HG02884 (cell line): ENCODE results near the gene ARFGEF2.
"Not testable (repeated sequence)": the region's sequence is repeated elsewhere in the genome, so short reads cannot be mapped to it uniquely, and the experiment has no call there.

Source experiments
- ATAC-seq: cut with Tn5 transposase; IDR thresholded peaks from one replicate; pipeline ENCODE4 v1.9.1; 2021; ENCODE audit warnings: mild to moderate bottlenecking, moderate library complexity; ENCODE audit not compliant: unreplicated experiment

ARFGEF2 gene

GRCh38 chr20:49052334-49052733 is 130.8 kb downstream of the ARFGEF2 start:
- no peak for ATAC-seq

GRCh38 chr20:49054056-49054643 is 132.6 kb downstream of the ARFGEF2 start:
- no peak for ATAC-seq

DNA sequence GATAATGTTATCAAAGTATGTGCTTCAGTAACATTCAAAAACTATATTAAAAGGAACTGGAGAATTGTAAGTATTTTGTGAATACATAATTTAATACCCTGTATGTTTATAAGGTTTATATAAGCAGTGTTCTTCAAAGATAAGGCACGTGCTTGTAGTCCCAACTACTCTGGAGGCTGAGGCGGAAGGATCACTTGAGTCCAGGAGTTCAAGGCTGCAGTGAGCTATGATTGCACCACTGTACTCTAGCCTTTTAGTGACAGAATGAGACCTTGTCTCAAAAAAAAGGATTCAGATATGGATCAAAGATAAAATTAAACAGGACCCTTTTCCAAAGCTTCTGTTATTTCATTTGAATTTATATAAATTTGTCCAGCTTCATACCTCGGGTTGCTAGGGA is 141.8 kb downstream of the ARFGEF2 start:
- ATAC-seq = no peak

GRCh38 chr20:49074521-49074920 is 153.0 kb downstream of the ARFGEF2 start:
- no peak for ATAC-seq

DNA sequence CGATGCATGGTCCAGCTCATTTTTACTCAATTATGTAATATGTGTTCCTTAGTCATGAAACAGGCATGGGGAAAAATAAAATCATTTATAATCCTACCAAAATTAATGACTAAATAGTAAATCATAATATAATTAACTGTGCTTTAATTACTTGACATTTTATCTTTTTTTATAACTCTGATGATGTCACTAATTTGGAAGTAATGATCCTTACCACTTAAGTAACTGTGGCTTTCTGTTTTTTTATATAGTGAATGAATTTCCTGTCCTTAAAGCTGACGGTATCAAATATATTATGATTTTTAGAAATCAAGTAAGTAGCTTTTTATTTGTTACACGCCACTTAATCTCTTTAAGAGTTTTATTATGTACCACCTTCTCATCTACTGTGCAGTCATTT is 156.8 kb downstream of the ARFGEF2 start:
- no peak for ATAC-seq

DNA sequence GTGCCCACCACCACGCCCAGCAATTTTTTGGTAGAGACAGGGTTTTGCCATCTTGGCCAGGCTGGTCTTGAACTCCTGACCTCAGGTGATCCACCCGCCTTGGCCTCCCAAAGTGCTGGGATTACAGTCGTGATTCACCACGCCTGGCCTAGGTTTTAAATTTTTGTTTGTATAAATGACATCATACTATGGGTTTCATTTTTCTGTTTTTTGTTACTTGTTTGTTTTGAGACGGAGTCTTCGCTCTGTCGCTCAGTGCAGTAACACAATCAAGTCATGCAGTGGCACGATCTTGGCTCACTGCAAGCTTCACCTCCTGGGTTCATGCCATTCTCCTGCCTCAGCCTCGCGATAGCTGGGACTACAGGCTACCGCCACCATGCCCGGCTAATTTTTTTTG is 160.8 kb downstream of the ARFGEF2 start:
- ATAC-seq = not testable (repeated sequence)
